ENCODE results near the gene NBEAL1.
"Not testable (repeated sequence)": the region's sequence is repeated elsewhere in the genome, so short reads cannot be mapped to it uniquely, and the experiment has no call there.

The NBEAL1 gene

DNA sequence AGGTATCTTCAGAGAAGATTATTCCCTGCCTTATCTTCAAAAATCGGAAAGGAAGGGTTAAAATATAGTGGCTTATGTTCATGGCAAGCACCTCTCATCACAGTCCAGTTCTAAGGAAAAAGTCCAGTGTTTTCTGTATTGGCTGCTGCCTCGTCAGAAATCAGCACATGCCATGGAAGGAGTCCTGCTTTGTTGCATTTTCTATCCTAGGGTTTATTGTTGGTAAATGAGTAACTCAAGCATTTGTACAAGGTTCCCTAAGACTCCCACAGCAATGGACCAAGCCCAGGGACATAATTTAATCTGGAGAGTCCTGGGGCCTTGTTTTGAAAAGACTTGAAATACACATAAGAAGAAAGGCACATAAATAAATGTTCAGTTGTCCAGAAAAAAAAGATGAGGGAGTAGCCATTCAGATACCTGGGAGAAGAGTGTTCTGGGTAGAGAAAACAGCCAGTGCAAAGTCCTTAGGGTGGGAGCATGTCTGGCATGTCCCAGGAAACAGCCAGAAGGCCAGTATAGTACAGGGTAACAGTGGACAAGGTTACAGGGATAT, 26.4 kb downstream of the NBEAL1 start:
- no peak for DNase-seq

- DNase-seq, result no peak
Measured at GRCh38 chr2:203042178-203042577, 27.5 kb downstream of the NBEAL1 start.

DNA sequence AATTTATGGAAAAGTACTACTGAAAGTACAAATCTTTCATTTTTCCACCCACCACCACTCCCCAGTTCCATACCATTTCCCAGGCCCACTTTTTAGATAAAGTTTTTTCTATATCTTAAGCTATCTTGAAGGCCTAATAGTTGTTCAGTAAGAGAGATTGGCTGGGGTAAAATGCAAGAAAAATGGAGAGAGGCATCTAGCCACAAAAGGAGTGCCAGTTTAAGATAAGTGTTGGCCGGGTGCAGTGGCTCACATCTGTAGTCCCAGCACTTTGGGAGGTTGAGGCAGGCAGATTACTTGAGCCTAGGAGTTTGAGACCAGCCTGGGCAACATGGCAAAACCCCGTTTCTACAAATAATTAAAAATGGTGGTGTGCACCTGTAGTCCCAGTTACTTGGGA, 28.6 kb downstream of the NBEAL1 start:
- no peak for DNase-seq

DNA sequence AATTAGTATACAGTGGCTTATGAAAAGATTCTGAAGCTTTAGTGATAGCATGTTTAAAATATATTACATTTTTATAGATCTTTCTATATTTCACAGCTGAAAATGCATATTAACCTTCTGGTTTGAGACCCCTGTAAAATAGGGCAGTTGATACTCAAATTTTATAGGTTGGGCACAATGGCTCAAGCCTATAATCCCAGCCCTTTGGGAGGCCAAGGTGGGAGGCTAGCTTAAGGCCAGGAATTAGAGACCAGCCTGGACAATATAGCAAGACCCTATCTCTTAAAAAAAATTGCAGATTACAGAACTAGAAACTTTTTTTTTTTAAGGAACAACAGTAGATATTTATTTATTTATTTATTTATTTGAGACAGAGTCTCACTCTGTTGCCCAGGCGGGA, 31.2 kb downstream of the NBEAL1 start:
- DNase-seq, result no peak

DNA sequence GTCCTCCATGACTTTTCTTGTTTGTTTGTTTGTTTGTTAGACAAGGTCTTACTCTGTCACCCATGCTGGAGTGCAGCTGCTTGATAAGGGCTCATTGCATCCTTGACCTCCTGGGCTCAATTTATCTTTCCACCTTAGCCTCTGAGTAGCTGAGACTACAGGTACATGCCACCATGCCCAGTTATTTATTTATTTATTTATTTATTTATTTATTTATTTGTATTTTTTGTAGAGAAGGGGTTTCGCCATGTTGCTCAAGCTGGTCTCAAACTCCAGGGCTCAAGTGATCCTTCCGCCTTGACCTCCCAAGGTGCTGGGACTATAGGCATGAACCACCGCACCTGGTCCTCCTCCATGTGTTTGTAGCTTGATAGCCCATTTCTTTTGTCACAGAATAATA, 37.9 kb downstream of the NBEAL1 start:
- DNase-seq, result no peak

DNA sequence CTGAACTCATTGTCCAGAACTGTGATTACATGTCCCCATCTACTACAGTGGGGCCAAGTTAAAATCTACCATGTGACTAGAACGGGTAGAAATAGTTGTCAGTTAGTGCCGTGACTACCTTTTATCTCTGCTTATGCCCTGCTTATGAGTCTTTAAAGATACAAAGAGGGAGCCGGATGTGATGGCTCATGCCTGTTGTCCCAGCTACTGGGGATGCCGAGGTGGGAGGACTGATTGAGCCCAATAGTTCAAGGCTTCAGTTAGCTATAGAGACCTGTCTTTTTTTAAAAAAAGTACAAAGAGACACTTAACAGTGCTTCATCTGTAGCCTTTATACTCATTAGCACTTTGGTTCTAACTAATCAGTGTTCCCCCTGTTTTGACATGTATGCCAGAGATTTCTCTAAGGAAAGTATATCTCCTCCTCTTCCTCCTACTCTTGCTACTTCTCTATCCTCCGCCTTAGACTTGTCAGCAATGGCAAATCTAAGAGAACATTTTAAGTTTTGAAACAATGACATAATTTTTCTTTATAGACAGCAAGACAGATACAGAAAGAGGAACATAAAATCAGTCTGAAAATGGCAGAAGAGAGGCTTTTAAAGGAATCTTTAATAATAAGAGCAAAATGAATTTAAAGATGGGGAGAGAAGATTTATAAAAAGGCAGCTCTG, 45.0 kb downstream of the NBEAL1 start:
- no peak for DNase-seq

DNA sequence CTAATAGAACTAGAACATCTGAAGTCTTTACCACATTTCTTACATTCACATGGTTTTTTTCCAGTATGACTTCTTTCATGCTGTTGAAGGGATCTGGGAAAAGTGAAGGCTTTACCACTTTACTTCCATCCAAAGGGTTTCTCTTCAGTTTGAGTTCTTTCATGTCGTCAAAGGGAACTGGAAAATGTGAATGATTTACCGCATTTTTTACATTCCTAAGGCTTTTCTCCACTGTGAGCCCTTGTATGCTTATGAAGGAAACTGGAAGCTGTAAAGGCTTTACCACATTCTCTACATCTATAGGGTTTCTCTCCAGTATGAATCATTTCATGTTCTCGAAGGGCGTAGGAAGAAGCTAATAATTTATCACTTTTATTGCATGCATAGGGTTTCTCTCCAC, 46.7 kb downstream of the NBEAL1 start:
- DNase-seq, result no peak

DNA sequence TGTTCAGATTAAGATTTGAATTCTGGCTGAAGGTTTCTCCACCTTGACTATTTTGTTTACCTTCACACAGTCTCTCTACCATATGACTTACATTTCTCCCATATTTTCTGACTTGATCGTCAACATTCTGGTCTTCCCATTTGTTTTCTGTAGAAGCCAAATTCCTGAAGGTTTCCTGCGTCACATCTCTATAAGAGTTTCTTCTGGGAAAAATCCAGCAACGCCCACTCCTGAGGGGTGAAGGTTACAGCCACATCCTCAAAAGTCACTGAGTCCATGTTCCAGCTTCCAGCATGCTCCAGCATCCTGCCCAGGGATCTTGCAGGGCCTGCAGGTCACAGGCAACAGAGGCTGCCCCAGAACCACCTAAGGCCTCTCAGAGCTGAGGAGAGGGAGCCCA, 47.5 kb downstream of the NBEAL1 start:
- DNase-seq, result no peak

- not testable (repeated sequence) for DNase-seq
Measured at GRCh38 chr2:203066519-203067091, 51.9 kb downstream of the NBEAL1 start.

GRCh38 chr2:203070701-203071100, 56.0 kb downstream of the NBEAL1 start:
- no peak for DNase-seq

DNA sequence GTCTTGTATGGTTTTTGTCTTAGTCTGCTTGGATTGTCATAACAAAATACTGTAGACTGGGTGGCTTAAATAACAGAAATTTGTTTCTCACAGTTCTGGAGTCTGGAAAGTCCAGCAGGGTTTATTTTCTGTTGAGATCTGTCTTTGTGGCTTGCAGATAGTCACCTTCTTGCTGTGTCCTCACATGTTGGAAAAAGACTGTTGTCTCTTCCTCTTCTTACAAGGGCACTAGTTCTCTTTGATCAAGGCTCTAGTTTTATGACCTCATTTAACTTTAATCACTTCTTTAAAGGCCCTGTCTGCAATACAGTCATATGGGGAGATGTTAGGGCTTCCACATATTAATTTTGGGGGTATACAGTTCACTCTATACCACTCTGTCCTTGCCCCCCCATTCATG, 56.5 kb downstream of the NBEAL1 start:
- no peak for DNase-seq

DNA sequence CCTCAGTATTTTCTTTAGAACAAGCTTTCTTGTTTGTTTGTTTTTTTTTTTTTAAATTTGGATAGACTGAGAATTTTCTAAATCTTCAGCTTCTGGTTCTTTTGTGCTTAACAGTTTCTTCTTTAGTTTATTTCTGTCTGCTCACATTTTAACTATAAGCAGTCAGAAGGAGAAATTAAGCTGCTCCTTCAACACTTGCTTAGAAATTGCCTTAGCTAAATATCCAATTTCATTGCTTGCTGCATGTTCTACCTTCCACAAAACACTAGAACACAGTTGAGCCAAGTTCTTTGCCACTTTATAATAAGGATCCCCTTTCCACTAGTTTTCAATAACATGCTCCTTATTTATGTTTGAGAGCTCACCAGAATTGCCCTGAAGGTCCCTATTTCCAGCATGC, 57.7 kb downstream of the NBEAL1 start:
- DNase-seq, result no peak

DNA sequence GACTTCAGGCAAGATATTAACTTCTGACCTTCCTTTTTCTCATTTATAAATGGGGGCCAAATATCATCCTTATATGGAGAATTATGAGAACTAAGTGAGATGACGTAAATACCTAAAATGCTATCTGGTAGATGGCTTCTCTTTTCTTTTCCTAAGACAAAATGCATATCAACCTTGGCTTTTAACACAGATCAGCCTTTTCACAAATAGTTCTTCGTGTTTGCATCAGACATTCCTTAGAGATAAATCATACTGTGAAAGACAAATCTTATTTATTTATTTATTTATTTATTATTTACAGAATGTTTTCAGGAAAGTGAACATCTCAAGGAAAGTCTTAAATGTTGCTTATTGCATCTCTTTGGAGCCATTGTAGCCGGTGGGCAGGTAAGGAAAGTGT, 62.8 kb downstream of the NBEAL1 start:
- DNase-seq, result no peak

GRCh38 chr2:203080447-203081045, 65.9 kb downstream of the NBEAL1 start:
- DNase-seq, result no peak

DNA sequence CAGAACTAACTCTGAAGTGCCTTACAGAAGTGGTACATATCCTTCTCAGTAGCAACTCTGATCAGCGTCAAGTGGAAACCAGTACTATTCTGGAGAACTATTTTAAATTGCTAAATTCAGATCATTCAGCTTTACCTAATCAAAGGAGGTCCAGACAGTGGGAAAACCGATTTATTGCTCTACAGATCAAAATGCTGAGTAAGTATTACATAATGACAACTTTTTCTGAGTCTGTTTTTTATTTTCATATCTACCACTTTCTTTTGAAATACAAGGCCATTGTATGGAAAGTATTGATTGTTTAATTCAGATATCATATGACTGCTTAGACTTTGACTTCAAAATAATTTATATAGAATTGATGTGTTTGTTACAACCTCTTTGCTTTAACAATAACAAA, 68.7 kb downstream of the NBEAL1 start:
- no peak for DNase-seq

DNA sequence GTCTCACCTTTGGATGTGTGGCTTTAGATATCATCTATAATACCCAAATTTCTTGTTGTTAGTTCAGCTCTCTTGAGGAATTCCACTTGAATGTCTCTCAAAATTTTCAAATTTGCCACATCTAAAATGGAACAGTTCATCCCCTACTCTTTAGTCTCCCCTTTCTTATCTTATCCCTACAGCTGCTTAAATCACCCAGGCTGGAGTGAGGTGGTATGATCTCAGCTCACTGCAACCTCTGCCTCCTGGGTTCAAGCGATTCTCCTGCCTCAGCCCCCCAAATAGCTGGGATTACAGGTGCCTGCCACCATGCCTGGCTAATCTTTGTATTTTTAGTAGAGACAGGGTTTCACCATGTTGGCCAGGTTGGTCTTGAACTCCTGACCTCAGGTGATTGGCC, 71.7 kb downstream of the NBEAL1 start:
- DNase-seq, result not testable (repeated sequence)

DNA sequence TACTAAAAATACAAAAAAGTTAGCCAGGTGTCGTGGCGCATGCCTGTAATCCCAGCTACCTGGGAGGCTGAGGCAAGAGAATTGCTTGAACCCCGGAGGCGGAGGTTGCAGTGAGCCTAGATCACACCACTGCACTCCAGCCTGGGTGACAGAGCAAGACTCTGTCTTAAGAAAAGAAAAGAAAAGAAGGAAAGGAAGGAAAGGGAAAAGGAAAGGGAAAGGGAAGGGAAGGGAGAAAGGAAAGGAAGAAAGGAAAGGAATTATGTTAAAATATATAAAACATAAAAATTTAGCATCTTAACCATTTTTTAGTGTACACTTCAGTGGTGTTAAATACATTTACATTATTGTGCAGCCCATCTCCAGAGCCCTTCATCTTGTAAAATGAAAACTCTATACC, 76.0 kb downstream of the NBEAL1 start:
- DNase-seq, result not testable (repeated sequence)

GRCh38 chr2:203097735-203098134, 83.1 kb downstream of the NBEAL1 start:
- no peak for DNase-seq

GRCh38 chr2:203102357-203102756, 87.7 kb downstream of the NBEAL1 start:
- DNase-seq, result not testable (repeated sequence)

GRCh38 chr2:203104273-203104672, 89.6 kb downstream of the NBEAL1 start:
- DNase-seq, result no peak

- DNase-seq, result no peak
Measured at GRCh38 chr2:203105996-203106395, 91.3 kb downstream of the NBEAL1 start.

DNA sequence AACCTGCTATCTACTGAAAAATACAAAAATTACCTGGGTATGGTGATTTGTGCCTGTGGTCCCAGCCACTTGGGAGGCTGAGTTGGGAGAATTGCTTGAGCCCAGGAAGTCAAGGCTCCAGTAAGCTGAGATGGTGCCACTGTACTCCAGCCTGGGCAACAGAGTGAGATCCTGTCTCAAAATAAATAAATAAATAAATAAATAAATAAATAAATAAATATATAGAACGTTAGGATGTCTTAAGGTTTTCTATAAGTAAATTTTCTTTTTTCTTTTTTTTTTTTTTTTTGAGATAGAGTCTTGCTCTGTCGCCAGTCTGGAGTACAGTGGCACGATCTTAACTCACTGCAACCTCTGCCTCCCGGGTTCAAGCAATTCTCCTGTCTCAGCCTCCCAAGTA, 95.8 kb downstream of the NBEAL1 start:
- not testable (repeated sequence) for DNase-seq

GRCh38 chr2:203112342-203112741, 97.7 kb downstream of the NBEAL1 start:
- DNase-seq, result no peak

GRCh38 chr2:203115201-203115700, 100.6 kb downstream of the NBEAL1 start:
- DNase-seq, result not testable (repeated sequence)
